H9 (cell line): ENCODE results near the gene TMEM204. TPM values are rescaled to one million over a fixed set of nuclear protein-coding genes. Genes with fewer than 3 reads are reported as not detected.

Source experiments
- DNase-seq: peaks from one replicate; pipeline ENCODE4 v3.0.0-alpha.2; 2017
- H2AFZ ChIP-seq: one replicate; pipeline ENCODE4 v1.6.1; 2013; ENCODE audit warnings: mild to moderate bottlenecking, low read length, control low read depth, moderate library complexity
- H2AK5ac ChIP-seq: 2 replicates; pipeline ENCODE4 v1.6.1; 2013; ENCODE audit warnings: low read length, control low read depth, mixed read lengths; ENCODE audit not compliant: insufficient read length
- H2BK120ac ChIP-seq: one replicate; pipeline ENCODE4 v1.6.1; 2013; ENCODE audit warnings: low read depth, mild to moderate bottlenecking, low read length, control low read depth, inconsistent platforms; ENCODE audit not compliant: poor library complexity, severe bottlenecking
- H2BK12ac ChIP-seq: 2 replicates; pipeline ENCODE4 v1.6.1; 2013; ENCODE audit warnings: low read length, control low read depth, mixed read lengths, low read depth; ENCODE audit not compliant: insufficient read length
- H2BK15ac ChIP-seq: 2 replicates; pipeline ENCODE4 v1.6.1; 2013; ENCODE audit warnings: low read depth, low read length, control low read depth
- H2BK20ac ChIP-seq: one replicate; pipeline ENCODE4 v1.6.1; 2013; ENCODE audit warnings: low read depth, mild to moderate bottlenecking, low read length, control low read depth, inconsistent platforms; ENCODE audit not compliant: poor library complexity, severe bottlenecking
- H2BK5ac ChIP-seq: 2 replicates; pipeline ENCODE4 v1.6.1; 2013; ENCODE audit warnings: low read length, control low read depth, mixed read lengths; ENCODE audit not compliant: insufficient read length
- H3K14ac ChIP-seq: 2 replicates; pipeline ENCODE4 v1.6.1; 2013; ENCODE audit warnings: low read length, control low read depth; ENCODE audit not compliant: insufficient read depth
- H3K18ac ChIP-seq: 2 replicates; pipeline ENCODE4 v1.6.1; 2013; ENCODE audit warnings: low read depth, mild to moderate bottlenecking, mixed read lengths, low read length, control low read depth; ENCODE audit not compliant: insufficient read length
- H3K23ac ChIP-seq: 2 replicates; pipeline ENCODE4 v1.6.1; 2013; ENCODE audit warnings: low read length, control low read depth, mixed read lengths, low read depth; ENCODE audit not compliant: insufficient read length
- H3K23me2 ChIP-seq: 2 replicates; pipeline ENCODE4 v1.6.1; 2013; ENCODE audit warnings: low read depth, mild to moderate bottlenecking, mixed read lengths, low read length, control low read depth; ENCODE audit not compliant: insufficient read length, poor library complexity, severe bottlenecking
- H3K27ac ChIP-seq: 2 replicates; pipeline ENCODE4 v1.5.1; 2013; ENCODE audit warnings: low read length, control low read depth, mixed read lengths, low read depth; ENCODE audit not compliant: insufficient read length
- H3K27me3 ChIP-seq: 2 replicates; pipeline ENCODE4 v1.6.1; 2013; ENCODE audit warnings: low read length, control low read depth, inconsistent platforms; ENCODE audit not compliant: insufficient read depth
- H3K4ac ChIP-seq: 2 replicates; pipeline ENCODE4 v1.6.1; 2013; ENCODE audit warnings: low read depth, mild to moderate bottlenecking, control low read depth, inconsistent platforms, low read length, moderate library complexity
- H3K4me1 ChIP-seq: 2 replicates; pipeline ENCODE4 v1.6.1; 2013; ENCODE audit warnings: low read length, control low read depth, inconsistent platforms; ENCODE audit not compliant: insufficient read depth
- H3K4me2 ChIP-seq: 2 replicates; pipeline ENCODE4 v1.6.1; 2013; ENCODE audit warnings: low read length, control low read depth, mixed read lengths; ENCODE audit not compliant: insufficient read length, insufficient read depth
- H3K56ac ChIP-seq: 2 replicates; pipeline ENCODE4 v1.6.1; 2013; ENCODE audit warnings: low read depth, mild to moderate bottlenecking, mixed read lengths, low read length, control low read depth; ENCODE audit not compliant: insufficient read length
- H3K79me1 ChIP-seq: 2 replicates; pipeline ENCODE4 v1.6.1; 2013; ENCODE audit warnings: low read depth, mild to moderate bottlenecking, moderate library complexity, low read length, control low read depth, inconsistent platforms; ENCODE audit not compliant: insufficient read depth, poor library complexity, severe bottlenecking
- H3K79me2 ChIP-seq: 2 replicates; pipeline ENCODE4 v1.6.1; 2013; ENCODE audit warnings: low read length, control low read depth, inconsistent platforms; ENCODE audit not compliant: insufficient read depth
- H3K9ac ChIP-seq: 2 replicates; pipeline ENCODE4 v1.6.1; 2013; ENCODE audit warnings: low read length, control low read depth, mixed read lengths; ENCODE audit not compliant: insufficient read length; ENCODE audit errors: extremely low read depth
- H3K9me3 ChIP-seq: one replicate; pipeline ENCODE4 v1.6.1; 2013; ENCODE audit warnings: low read depth, low read length, inconsistent platforms; ENCODE audit not compliant: control insufficient read depth
- H3T11ph ChIP-seq: one replicate; pipeline ENCODE4 v1.6.1; 2013; ENCODE audit warnings: mild to moderate bottlenecking, low read length, control low read depth, inconsistent platforms
- H4K20me1 ChIP-seq: one replicate; pipeline ENCODE4 v1.6.1; 2013; ENCODE audit not compliant: control insufficient read depth, insufficient read length, insufficient read depth
- H4K5ac ChIP-seq: 2 replicates; pipeline ENCODE4 v1.6.1; 2013; ENCODE audit warnings: low read depth, mild to moderate bottlenecking, mixed read lengths, low read length, control low read depth; ENCODE audit not compliant: insufficient read length
- H4K8ac ChIP-seq: replicated peaks from 2 replicates; pipeline ENCODE4 v1.6.1; 2013; ENCODE audit warnings: low read length, control low read depth, mixed read lengths, low read depth; ENCODE audit not compliant: insufficient read length
- H4K91ac ChIP-seq: 2 replicates; pipeline ENCODE4 v1.6.1; 2013; ENCODE audit warnings: low read depth, mild to moderate bottlenecking, moderate library complexity, mixed read lengths, low read length, control low read depth; ENCODE audit not compliant: insufficient read length
- H3K27ac Mint-ChIP-seq, 3 experiments: 2 replicates in 2 of 3; 3 replicates in 1 of 3; pipeline ENCODE4 v1.8.0; 2020 to 2021; ENCODE audit warnings: mixed read lengths in 3 of 3, mild to moderate bottlenecking in 1 of 3, moderate library complexity in 1 of 3
- H3K27me3 Mint-ChIP-seq: 2 replicates; pipeline ENCODE4 v1.8.0; 2021; ENCODE audit warnings: low read depth, mild to moderate bottlenecking, moderate library complexity, mixed read lengths
- H3K36me3 Mint-ChIP-seq, 3 experiments: 2 replicates in 2 of 3; 3 replicates in 1 of 3; pipeline ENCODE4 v1.8.0; 2020 to 2021; ENCODE audit warnings: low read depth in 3 of 3, mixed read lengths in 3 of 3; ENCODE audit not compliant: insufficient read depth in 1 of 3
- H3K4me1 Mint-ChIP-seq, 2 experiments: 2 replicates each; pipeline ENCODE4 v1.8.0; 2020; ENCODE audit warnings: mixed read lengths in 2 of 2
- H3K4me3 Mint-ChIP-seq, 2 experiments: 2 replicates in 1 of 2; 3 replicates in 1 of 2; pipeline ENCODE4 v1.8.0; 2020 to 2021; ENCODE audit warnings: mild to moderate bottlenecking in 2 of 2, mixed read lengths in 2 of 2, moderate library complexity in 1 of 2
- H3K9me3 Mint-ChIP-seq, 2 experiments: 2 replicates in 1 of 2; 3 replicates in 1 of 2; pipeline ENCODE4 v1.8.0; 2020; ENCODE audit warnings: mild to moderate bottlenecking in 2 of 2, mixed read lengths in 2 of 2, moderate library complexity in 1 of 2
- WGBS: extraction: QIAGEN DNeasy Blood & Tissue Kit; methylation state at CpG from one replicate; pipeline ENCODE4 v1.1.7; 2013; ENCODE audit warnings: missing lambda C conversion rate, low lambda C conversion rate, mixed read lengths; ENCODE audit not compliant: insufficient read length; ENCODE audit errors: extremely low coverage; 5-methylcytosine and 5-hydroxymethylcytosine counted together
- total RNA-seq: library from RNA; stranded (reverse); gene quantifications from 2 replicates; pipeline ENCODE4 v1.2.1, GENCODE V29; 2021
- TF ChIP-seq, protein P1 (sequence below): fragments of 200-600 bp; sonication (generic); conservative IDR thresholded peaks from 3 replicates; pipeline ENCODE4 v1.8.0; 2021; ENCODE audit warnings: antibody characterized with exemption, mild to moderate bottlenecking

The TMEM204 gene
- total RNA-seq, 1 experiment from 2014 or later: not detected

DNA sequence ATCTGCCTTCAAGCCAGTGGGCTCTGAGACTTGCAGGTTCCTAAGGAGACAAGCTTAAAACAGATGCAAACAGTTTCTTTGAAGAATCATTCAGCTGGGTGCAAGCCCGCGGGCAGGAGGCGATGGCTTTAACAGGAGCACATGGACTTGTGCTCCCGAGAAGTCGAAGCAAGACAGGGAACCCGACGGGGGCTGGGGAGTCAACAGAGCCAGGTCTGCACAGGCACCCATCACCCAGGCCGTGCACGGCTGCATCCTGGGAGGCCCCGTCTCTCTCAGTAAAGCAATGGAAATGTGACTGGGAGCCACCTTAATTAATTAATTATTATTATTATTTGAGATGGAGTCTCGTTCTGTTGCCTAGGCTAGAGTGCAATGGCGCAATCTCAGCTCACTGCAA lies 44.4 kb upstream of the TMEM204 start:
- Histone ChIP-seq H3K79me2 (no peaks in the 10 kb centered on the region; the same call in 1 of the 2 replicates), H3K9me3 (no peaks in the 10 kb centered on the region), H3K23me2 (peaks cover 3% of the 10 kb centered on the region), H4K20me1 (no peaks in the 10 kb centered on the region), H3T11ph (no peak overlapping the region), H2BK120ac (no peak overlapping the region), H3K56ac (no peak overlapping the region), H3K23ac (no peak overlapping the region), H3K27ac (no peak overlapping the region), H2BK15ac (no peak overlapping the region), H4K8ac (no peak overlapping the region), H2AFZ (no peak overlapping the region), H3K4me1 (no peaks in the 10 kb centered on the region; the same call in 1 of the 2 replicates), H3K79me1 (no peaks in the 10 kb centered on the region), H3K4me2 (no peak overlapping the region), H3K9ac (no peak overlapping the region), H4K91ac (no peak overlapping the region), H3K4ac (no peak overlapping the region), H4K5ac (no peak overlapping the region), H2AK5ac (no peak overlapping the region), H2BK5ac (no peak overlapping the region), H3K27me3 (no peaks in the 10 kb centered on the region), H2BK12ac (no peak overlapping the region), H3K18ac (no peak overlapping the region), H2BK20ac (no peak overlapping the region), H3K14ac (no peak overlapping the region)
- Mint-ChIP-seq H3K27me3 (peaks cover 20% of the 10 kb centered on the region), H3K4me1 (peaks cover 4 to 7% of the 10 kb centered on the region in 2 experiments), H3K9me3 (no peaks in the 10 kb centered on the region), H3K36me3 (peaks cover 0 to 2% (median 0%) of the 10 kb centered on the region in 3 experiments; a peak in 1 of 7 replicates), H3K4me3 (no peak overlapping the region), H3K27ac (no peak overlapping the region)
- TF ChIP-seq, protein P1, sequence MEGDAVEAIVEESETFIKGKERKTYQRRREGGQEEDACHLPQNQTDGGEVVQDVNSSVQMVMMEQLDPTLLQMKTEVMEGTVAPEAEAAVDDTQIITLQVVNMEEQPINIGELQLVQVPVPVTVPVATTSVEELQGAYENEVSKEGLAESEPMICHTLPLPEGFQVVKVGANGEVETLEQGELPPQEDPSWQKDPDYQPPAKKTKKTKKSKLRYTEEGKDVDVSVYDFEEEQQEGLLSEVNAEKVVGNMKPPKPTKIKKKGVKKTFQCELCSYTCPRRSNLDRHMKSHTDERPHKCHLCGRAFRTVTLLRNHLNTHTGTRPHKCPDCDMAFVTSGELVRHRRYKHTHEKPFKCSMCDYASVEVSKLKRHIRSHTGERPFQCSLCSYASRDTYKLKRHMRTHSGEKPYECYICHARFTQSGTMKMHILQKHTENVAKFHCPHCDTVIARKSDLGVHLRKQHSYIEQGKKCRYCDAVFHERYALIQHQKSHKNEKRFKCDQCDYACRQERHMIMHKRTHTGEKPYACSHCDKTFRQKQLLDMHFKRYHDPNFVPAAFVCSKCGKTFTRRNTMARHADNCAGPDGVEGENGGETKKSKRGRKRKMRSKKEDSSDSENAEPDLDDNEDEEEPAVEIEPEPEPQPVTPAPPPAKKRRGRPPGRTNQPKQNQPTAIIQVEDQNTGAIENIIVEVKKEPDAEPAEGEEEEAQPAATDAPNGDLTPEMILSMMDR: no peak
- DNase-seq: no peak
- no CpG with 5 or more reads among the region's 12 CpGs for WGBS
